Epithelial cell of esophagus (primary cell): ENCODE measurements around the gene FAM13C.
"Not testable (repeated sequence)": the region's sequence is repeated elsewhere in the genome, so short reads cannot be mapped to it uniquely, and the experiment has no call there.

Experiments used
- DNase-seq: peaks from one replicate; pipeline ENCODE4 v3.0.0; 2010; ENCODE audit warnings: low read depth
- H3K4me3 ChIP-seq: 2 replicates; pipeline ENCODE4 v1.5.1; 2011; ENCODE audit warnings: mild to moderate bottlenecking, low read length, control low read depth
- TF ChIP-seq, protein P1 (sequence below): IDR thresholded peaks from 2 replicates; pipeline ENCODE4 v1.5.1; 2011; ENCODE audit warnings: low read depth, mild to moderate bottlenecking, low read length, control low read depth, inconsistent platforms; ENCODE audit not compliant: insufficient read depth; ENCODE audit errors: missing control alignments

The FAM13C gene

DNA sequence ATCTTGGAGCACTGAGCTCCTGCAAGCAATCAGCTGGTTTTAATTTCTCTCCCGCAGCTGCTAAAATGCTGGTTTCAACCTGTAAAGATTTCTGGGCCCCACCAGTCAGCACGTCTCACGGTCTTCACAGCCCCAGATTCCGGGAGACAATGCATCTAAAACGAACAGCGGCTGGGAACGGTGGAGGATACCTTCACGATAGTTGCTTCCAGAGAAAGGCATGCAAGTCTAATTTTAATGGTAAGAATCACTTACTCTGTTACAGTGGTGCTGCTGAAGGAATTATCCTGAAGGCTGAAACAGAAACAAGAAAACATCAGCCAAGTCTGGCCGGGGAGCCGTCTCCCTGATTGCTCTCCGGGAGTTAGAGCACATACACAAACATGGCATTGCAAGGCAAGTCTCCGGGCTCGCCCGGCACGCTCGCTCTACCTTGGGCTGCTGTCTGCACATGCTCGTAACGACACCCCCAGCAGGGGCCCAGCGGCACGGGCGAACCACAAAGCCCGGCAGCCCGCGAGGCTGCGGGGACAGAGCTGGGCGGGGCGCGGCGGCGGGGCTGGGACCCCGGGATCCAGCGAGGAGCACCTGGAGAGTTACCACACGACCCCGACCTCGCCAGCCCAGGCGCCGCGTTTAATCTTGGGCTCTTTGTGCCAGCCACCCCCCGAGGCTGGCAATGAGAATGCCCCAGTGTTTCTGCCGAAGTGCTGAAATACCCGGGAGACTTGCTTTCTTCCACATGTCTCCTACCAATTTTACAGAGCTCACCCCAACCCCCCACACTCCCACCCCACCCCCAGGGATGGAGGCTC lies at the start of gene FAM13C:
Gene FAM13C, minus strand, starts transcription at position 406 of the 815 bp plus-strand sequence. Its CDS starts 89 bp downstream, at position 317.
- TF ChIP-seq, protein P1, sequence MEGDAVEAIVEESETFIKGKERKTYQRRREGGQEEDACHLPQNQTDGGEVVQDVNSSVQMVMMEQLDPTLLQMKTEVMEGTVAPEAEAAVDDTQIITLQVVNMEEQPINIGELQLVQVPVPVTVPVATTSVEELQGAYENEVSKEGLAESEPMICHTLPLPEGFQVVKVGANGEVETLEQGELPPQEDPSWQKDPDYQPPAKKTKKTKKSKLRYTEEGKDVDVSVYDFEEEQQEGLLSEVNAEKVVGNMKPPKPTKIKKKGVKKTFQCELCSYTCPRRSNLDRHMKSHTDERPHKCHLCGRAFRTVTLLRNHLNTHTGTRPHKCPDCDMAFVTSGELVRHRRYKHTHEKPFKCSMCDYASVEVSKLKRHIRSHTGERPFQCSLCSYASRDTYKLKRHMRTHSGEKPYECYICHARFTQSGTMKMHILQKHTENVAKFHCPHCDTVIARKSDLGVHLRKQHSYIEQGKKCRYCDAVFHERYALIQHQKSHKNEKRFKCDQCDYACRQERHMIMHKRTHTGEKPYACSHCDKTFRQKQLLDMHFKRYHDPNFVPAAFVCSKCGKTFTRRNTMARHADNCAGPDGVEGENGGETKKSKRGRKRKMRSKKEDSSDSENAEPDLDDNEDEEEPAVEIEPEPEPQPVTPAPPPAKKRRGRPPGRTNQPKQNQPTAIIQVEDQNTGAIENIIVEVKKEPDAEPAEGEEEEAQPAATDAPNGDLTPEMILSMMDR, result no peak
- DNase-seq, result peak; percentile 71
- peak within 1 kb of the TSS; percentile 43 for H3K4me3 ChIP-seq

DNA sequence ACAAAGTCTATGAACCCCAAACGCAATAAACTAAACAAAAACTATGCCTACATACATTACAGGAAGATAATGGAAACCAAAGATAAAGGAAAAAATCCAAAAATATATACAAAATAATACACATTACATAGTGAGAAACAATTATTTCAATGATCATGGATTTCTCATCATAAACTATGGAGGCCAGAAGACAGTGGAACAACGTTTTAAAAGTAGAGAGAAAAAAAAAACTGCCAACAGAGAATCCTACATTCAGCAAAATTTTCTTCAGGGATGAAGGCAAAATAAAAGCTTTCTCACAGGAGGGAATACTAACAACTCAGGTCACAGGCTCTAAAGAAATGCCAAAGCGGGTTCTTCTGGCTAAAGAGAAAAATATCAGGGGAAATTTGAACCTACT lies 42.9 kb upstream of the FAM13C start:
- no peak overlapping the region for H3K4me3 ChIP-seq
- TF ChIP-seq, protein P1, result no peak
- DNase-seq, result no peak

DNA sequence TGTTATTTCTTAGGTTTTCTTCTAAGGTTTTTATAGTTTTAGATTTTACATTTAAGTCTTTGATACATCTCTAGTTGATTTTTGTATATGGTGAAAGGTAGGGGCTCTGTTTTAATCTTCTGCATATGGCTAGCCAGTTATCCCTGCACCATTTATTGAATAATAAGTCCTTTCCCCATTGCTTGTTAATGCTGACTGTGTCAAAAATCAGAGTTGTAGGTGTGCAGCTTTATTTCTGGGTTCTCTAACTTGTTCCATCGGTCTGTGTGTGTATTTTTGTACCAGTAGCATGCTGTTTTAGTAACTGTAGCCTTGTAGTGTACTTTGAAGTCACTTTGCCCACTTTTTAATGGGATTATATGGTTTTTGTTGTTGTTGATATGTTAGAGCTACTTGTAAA lies 37.9 kb upstream of the FAM13C start:
- TF ChIP-seq, protein P1, result no peak
- no peak for DNase-seq
- no peak overlapping the region for H3K4me3 ChIP-seq

DNA sequence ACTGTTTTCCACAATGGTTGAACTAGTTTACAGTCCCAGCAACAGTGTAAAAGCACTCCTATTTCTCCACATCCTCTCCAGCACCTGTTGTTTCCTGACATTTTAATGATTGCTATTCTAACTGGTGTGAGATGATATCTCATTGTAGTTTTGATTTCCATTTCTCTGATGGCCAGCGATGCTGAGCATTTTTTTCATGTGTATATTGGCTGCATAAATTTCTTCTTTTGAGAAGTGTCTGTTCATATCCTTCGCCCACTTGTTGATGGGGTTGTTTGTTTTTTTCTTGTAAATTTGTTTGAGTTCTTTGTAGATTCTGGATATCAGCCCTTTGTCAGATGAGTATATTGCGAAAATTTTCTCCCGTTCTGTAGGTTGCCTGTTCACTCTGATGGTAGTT lies 37.0 kb upstream of the FAM13C start:
- DNase-seq, result not testable (repeated sequence)

DNA sequence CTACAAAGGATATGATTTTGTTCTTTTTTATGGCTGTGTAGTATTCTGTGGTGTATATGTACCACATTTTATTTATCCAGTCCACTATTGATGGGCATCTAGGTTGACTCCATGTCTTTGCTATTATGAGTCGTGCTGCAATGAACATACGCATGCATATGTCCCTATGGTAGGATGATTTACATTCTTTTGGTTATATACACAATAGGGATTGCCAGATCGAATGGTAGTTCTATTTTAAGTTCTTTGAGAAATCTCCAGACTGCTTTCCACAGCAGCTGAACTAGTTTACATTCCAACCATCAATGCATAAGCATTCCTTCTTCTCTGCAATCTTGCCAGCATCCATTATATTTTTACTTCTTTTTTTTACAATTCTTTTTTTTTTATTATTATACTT lies 35.6 kb upstream of the FAM13C start:
- TF ChIP-seq, protein P1, result no peak
- DNase-seq, result no peak
- no peak overlapping the region for H3K4me3 ChIP-seq

More for the DNA sequence above, 37.0 kb upstream of the FAM13C start:
- H3K4me3 ChIP-seq, result not testable (repeated sequence)

DNA sequence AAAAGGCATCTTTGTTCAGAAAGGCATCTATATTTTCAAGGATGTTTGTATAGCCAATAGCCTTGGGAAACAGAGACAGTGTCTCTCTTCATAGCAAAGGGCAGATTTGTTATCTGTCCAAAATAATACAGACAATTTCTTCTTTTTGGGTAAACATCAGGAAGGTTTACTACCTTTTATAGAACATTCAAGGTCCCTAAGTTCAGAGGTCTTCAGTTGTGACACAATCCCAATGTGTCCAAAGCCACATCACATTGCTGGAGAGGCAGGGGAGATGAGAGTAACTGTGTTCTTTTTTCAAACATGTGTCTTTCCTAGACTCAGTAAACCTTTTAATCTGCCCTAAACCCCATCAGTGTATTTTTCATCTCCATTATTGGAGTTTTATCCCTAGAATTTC lies 33.6 kb upstream of the FAM13C start:
- H3K4me3 ChIP-seq, result no peak overlapping the region
- TF ChIP-seq, protein P1, result no peak
- DNase-seq, result no peak

DNA sequence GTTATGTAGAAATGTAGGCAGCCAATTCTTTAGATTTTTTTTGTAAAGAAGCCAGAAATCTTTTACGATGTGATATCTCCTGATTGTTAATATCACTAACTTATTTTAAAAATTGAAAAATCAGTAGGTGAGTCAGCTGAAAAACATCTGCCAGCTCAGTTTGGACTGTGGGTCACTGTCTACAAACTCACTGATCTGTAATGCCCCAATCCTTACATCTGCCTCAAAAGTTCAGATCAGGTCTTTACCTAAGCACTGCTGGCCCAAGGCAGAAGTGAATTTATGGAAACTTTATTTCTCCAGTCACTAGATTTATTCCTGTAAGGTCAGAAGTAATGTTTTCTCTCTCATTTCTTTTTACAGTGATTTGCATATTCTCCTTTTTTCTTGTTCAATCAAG lies 31.0 kb upstream of the FAM13C start:
- TF ChIP-seq, protein P1, result no peak
- no peak overlapping the region for H3K4me3 ChIP-seq
- DNase-seq, result no peak
